ENCODE measurements around the gene NOC4L. TPM values are rescaled to one million over a fixed set of nuclear protein-coding genes. Genes with fewer than 3 reads are reported as not detected.

NOC4L gene
- total RNA-seq, 2 donors from 2014 or later, result 10.9 to 18.1 TPM

DNA sequence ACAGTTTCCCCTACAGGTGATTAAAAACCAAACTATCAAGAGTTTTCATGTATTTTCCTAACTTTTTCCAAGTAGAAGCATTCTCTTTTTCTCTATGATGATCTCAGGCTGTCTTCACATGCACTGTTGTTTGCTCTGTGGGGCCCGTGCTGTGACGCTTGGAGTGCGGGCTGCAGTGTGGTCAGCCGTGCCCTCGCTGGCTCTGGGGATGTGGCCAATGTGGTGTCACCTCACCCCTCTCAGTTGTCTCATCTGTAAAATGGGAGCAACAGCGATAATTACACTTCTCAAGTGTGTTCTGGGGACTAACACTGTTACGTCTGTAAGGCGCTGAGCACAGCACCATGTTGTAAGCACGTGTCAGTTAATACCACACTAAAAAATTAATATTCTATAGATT lies 28.8 kb upstream of the NOC4L start:
- ATAC-seq (no peak), DNase-seq (no peak)
- no peaks in the 10 kb centered on the region for H3K27me3 ChIP-seq
- no peaks in the 10 kb centered on the region for H3K9me3 ChIP-seq
- H3K36me3 ChIP-seq (replicated peaks in 1 of 2; ENCODE audit: insufficient read depth in 1 of 2, low read depth in 2 of 2), result peaks cover 0 to 23% of the 10 kb centered on the region in 2 donors
- intact Hi-C loops (cut with DNase I), result no loop called here
- no peak overlapping the region for H3K4me3 ChIP-seq
- H3K4me1 ChIP-seq, result no peaks in the 10 kb centered on the region
- TF ChIP-seq, protein P1, sequence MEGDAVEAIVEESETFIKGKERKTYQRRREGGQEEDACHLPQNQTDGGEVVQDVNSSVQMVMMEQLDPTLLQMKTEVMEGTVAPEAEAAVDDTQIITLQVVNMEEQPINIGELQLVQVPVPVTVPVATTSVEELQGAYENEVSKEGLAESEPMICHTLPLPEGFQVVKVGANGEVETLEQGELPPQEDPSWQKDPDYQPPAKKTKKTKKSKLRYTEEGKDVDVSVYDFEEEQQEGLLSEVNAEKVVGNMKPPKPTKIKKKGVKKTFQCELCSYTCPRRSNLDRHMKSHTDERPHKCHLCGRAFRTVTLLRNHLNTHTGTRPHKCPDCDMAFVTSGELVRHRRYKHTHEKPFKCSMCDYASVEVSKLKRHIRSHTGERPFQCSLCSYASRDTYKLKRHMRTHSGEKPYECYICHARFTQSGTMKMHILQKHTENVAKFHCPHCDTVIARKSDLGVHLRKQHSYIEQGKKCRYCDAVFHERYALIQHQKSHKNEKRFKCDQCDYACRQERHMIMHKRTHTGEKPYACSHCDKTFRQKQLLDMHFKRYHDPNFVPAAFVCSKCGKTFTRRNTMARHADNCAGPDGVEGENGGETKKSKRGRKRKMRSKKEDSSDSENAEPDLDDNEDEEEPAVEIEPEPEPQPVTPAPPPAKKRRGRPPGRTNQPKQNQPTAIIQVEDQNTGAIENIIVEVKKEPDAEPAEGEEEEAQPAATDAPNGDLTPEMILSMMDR (IDR thresholded peaks at IDR 0.05), result no peak
- no peak for TF ChIP-seq POLR2A (IDR thresholded peaks at IDR 0.05)
- 81 to 96% methylated on average over 9 of the region's 9 CpGs for WGBS, 2 donors
- no peak overlapping the region for H3K27ac ChIP-seq

DNA sequence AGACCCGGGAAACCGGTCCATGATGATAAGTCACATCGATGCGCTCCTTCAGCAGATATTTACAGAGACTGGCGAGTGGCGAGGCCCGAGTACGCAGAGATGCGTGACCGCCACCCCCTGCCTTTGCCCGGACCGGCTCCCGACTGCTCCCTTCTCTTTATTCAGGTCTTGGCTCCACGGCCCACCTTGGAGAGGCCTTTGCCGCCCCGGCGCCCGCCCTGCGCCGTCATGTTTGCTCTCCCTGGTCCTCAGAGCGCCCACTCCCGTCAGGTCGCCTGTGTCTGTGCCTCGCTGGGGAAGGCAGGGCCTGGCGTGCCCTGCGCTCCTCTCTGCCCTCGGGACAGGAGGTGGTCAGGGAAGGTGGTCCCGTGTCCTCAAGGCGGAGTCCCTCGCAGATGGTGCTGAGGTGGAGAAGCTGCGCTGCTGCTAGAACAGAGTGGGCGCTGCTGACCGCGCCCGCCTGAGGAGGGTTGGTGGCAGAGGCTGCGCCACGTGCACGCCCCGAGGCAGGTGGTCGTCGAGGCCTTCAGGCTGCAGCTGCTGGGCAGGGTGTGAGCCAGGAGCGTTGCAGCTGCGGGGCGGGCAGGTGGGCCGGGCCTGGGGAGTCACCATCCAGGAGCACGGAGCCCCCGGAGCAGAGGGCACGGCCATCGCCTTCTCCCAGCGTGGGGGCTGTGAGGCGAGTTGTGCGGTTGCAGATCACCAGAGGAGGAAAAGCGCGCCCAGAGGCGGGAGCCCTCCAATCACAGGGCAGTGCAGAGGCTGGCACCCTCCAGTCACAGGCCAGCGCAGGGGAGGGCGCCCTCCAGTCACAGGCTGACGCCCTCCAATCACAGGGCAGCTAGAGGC lies 27.3 kb upstream of the NOC4L start:
- intact Hi-C loops (cut with DNase I), result no loop called here
- H3K36me3 ChIP-seq (replicated peaks in 1 of 2; ENCODE audit: insufficient read depth in 1 of 2, low read depth in 2 of 2), result peaks cover 0 to 25% of the 10 kb centered on the region in 2 donors
- no peak for ATAC-seq
- H3K27ac ChIP-seq, result no peak overlapping the region
- TF ChIP-seq, protein P1 (IDR thresholded peaks at IDR 0.05), result no peak
- TF ChIP-seq POLR2A (IDR thresholded peaks at IDR 0.05), result no peak
- H3K9me3 ChIP-seq, result no peaks in the 10 kb centered on the region
- WGBS, 2 donors, result 94 to 95% methylated on average over 14 to 43 of the region's 58 CpGs
- no peaks in the 10 kb centered on the region for H3K4me1 ChIP-seq
- no peaks in the 10 kb centered on the region for H3K27me3 ChIP-seq
- no peak overlapping the region for H3K4me3 ChIP-seq
- DNase-seq, result no peak

DNA sequence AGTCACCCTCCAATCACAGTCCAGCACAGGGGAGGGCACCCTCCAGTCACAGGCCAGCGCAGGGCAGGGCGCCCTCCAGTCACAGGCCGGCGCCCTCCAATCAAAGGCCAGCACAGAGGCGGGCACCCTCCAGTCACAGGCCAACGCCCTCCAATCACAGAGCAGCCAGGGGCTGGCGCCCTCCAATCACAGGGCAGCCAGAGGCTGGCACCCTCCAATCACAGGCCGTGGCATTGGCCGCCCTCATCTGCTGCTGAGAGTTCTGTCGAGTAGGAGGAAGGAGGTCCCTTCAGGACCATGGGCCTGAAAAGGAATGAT lies 26.7 kb upstream of the NOC4L start:
- DNase-seq, result no peak
- ATAC-seq, result no peak
- no peak for TF ChIP-seq POLR2A (IDR thresholded peaks at IDR 0.05)
- TF ChIP-seq, protein P1 (IDR thresholded peaks at IDR 0.05), result no peak
- H3K27ac ChIP-seq, result no peak overlapping the region
- no peaks in the 10 kb centered on the region for H3K4me1 ChIP-seq
- WGBS, 2 donors, result 86 to 95% methylated on average over 2 to 9 of the region's 10 CpGs
- H3K36me3 ChIP-seq (replicated peaks in 1 of 2; ENCODE audit: insufficient read depth in 1 of 2, low read depth in 2 of 2), result peaks cover 0 to 25% of the 10 kb centered on the region in 2 donors
- H3K27me3 ChIP-seq, result no peaks in the 10 kb centered on the region
- no peak overlapping the region for H3K4me3 ChIP-seq
- intact Hi-C loops (cut with DNase I), result no loop called here
- no peaks in the 10 kb centered on the region for H3K9me3 ChIP-seq

DNA sequence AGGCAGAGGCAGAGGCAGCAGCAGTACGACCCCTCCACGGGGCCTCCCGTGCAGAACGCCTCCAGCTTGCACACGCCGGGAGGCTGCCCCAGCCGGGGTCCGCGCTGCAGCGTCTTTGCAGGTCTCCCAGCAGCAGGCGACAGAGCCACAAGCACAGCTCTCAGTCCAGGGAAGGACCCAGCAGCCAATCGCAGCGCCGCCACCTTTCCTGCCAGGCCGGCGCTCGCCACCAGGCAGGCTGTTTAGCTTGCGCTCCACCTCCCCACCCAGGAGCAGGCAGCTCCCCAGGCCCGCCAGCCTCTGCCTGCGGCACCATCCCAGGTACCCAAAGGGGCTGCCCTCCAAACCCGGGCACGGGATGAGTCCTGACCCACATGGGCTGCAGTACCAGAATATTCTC lies 25.4 kb upstream of the NOC4L start:
- H3K27ac ChIP-seq, result no peak overlapping the region
- TF ChIP-seq, protein P1 (IDR thresholded peaks at IDR 0.05), result no peak
- no peak for TF ChIP-seq POLR2A (IDR thresholded peaks at IDR 0.05)
- ATAC-seq, result no peak
- H3K4me1 ChIP-seq, result no peaks in the 10 kb centered on the region
- H3K27me3 ChIP-seq, result no peaks in the 10 kb centered on the region
- 92 to 96% methylated on average over 9 to 22 of the region's 22 CpGs for WGBS, 2 donors
- H3K4me3 ChIP-seq, result no peak overlapping the region
- no peak for DNase-seq
- H3K36me3 ChIP-seq (replicated peaks in 1 of 2; ENCODE audit: insufficient read depth in 1 of 2, low read depth in 2 of 2), result peaks cover 0 to 19% of the 10 kb centered on the region in 2 donors
- no peaks in the 10 kb centered on the region for H3K9me3 ChIP-seq
- intact Hi-C loops (cut with DNase I), result no loop called here

DNA sequence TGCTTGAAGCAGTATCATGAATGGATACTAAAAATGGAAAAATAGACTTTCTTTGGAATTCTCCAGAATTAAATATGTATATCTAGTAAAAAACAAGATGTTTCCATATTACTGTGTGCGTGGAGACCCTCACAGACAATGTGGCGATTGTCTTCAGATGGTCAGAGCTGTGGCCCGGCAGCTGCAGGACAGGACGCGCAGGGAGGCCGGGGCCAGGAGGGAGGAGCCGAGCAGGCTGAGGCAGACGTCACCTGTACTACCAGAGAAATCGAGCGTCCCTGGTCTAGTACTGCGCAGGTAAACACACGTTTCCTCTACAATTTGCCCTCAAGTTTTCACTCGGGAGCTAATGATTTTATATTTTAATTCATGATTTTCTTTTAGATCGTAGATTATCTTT lies 23.0 kb upstream of the NOC4L start:
- 90 to 91% methylated on average over 14 of the region's 14 CpGs for WGBS, 2 donors
- Histone ChIP-seq H3K27me3 (no peaks in the 10 kb centered on the region), H3K4me1 (no peaks in the 10 kb centered on the region), H3K27ac (no peak overlapping the region), H3K9me3 (no peaks in the 10 kb centered on the region), H3K4me3 (no peak overlapping the region), H3K36me3 (replicated peaks in 1 of 2; ENCODE audit: insufficient read depth in 1 of 2, low read depth in 2 of 2) (peaks cover 0 to 14% of the 10 kb centered on the region in 2 donors)
- TF ChIP-seq, protein P1 (IDR thresholded peaks at IDR 0.05), result no peak
- no peak for TF ChIP-seq POLR2A (IDR thresholded peaks at IDR 0.05)
- DNase-seq, result no peak
- intact Hi-C loops (cut with DNase I), result no loop called here
- no peak for ATAC-seq

All from body of pancreas (tissue), 4 donors.